OCI-LY7 (cell line): ENCODE data around the gene PHAX. TPM values are rescaled to one million over a fixed set of nuclear protein-coding genes. Genes with fewer than 3 reads are reported as not detected.

Experiments
- BruUV-seq: library from RNA; stranded (reverse); fragments of 400-500 nt; replicated peaks from 2 replicates; lab custom pipeline; 2021; lab: Mats Ljungman, UMichigan
- CTCF ChIA-PET: fragments of 300-600 bp; sonication (Branson Sonifier 250); formaldehyde crosslinking; loops from one replicate; lab custom pipeline; 2022; ENCODE audit warnings: antibody characterized with exemption; ENCODE audit not compliant: unreplicated experiment; lab: Charles Lee
- POLR2A ChIA-PET: fragments of 300-600 bp; sonication (Branson Sonifier 250); formaldehyde crosslinking; loops from one replicate; lab custom pipeline; 2022; ENCODE audit warnings: antibody characterized with exemption; lab: Charles Lee
- DNase-seq: peaks from one replicate; pipeline ENCODE4 v3.0.0-alpha.2; 2015; ENCODE audit warnings: low spot score
- H2AFZ ChIP-seq: fragments of 200-600 bp; sonication (generic), shearing (Covaris generic); 2 replicates; pipeline ENCODE4 v1.6.1; 2014; ENCODE audit warnings: mild to moderate bottlenecking, antibody characterized with exemption, low read length, moderate library complexity
- H3K27ac ChIP-seq: fragments of 200-600 bp; sonication (generic); 2 replicates; pipeline ENCODE4 v1.5.1; 2014; ENCODE audit warnings: mixed run types, low read depth, mild to moderate bottlenecking, moderate library complexity, low read length, inconsistent platforms; ENCODE audit not compliant: poor library complexity, severe bottlenecking
- H3K36me3 ChIP-seq: fragments of 200-600 bp; sonication (generic); 2 replicates; pipeline ENCODE4 v1.6.1; 2014; ENCODE audit warnings: mild to moderate bottlenecking, antibody characterized with exemption, low read length, moderate library complexity, mixed read lengths; ENCODE audit not compliant: insufficient read depth
- H3K4me1 ChIP-seq: fragments of 200-600 bp; sonication (generic); 2 replicates; pipeline ENCODE4 v1.5.1; 2014; ENCODE audit warnings: mild to moderate bottlenecking, low read length; ENCODE audit not compliant: insufficient read depth, poor library complexity, severe bottlenecking
- H3K4me2 ChIP-seq: fragments of 200-600 bp; sonication (generic); 2 replicates; pipeline ENCODE4 v1.6.1; 2014; ENCODE audit warnings: mild to moderate bottlenecking, low read length
- H3K4me3 ChIP-seq: fragments of 200-600 bp; sonication (generic); 2 replicates; pipeline ENCODE4 v1.5.1; 2014; ENCODE audit warnings: mild to moderate bottlenecking, low read depth, low read length; ENCODE audit not compliant: poor library complexity, severe bottlenecking
- H3K79me2 ChIP-seq: fragments of 200-600 bp; sonication (generic); 2 replicates; pipeline ENCODE4 v1.6.1; 2016; ENCODE audit warnings: low read depth, mild to moderate bottlenecking, low read length, moderate library complexity, mixed read lengths; ENCODE audit not compliant: insufficient read depth
- H3K9me2 ChIP-seq: fragments of 200-600 bp; sonication (generic); 2 replicates; pipeline ENCODE4 v1.6.1; 2016; ENCODE audit warnings: mild to moderate bottlenecking, low read length, mixed read lengths; ENCODE audit not compliant: insufficient read depth
- H3K9me3 ChIP-seq: fragments of 200-600 bp; sonication (generic); 2 replicates; pipeline ENCODE4 v1.6.1; 2014; ENCODE audit warnings: mild to moderate bottlenecking, mixed run types, low read length, mixed read lengths
- H4K20me1 ChIP-seq: fragments of 200-600 bp; sonication (generic); 2 replicates; pipeline ENCODE4 v1.6.1; 2014; ENCODE audit warnings: mild to moderate bottlenecking, antibody characterized with exemption, low read length, moderate library complexity, mixed read lengths; ENCODE audit not compliant: insufficient read depth
- CTCF ChIP-seq: fragments of 200-600 bp; sonication (generic); conservative IDR thresholded peaks from 2 replicates; pipeline ENCODE4 v1.5.1; 2014; ENCODE audit warnings: mild to moderate bottlenecking, antibody characterized with exemption, low read length, moderate library complexity, mixed read lengths
- EZH2phosphoT487 ChIP-seq: fragments of 200-600 bp; sonication (generic); IDR thresholded peaks from 2 replicates; pipeline ENCODE4 v1.6.1; 2018; ENCODE audit warnings: low read depth, borderline replicate concordance, mild to moderate bottlenecking, mixed run types, antibody characterized with exemption, low read length, moderate library complexity, mixed read lengths
- intact Hi-C: fragments of 100-400 bp; cut with micrococcal nuclease; formaldehyde crosslinking; loops from one replicate; pipeline ENCODE4 v1.10.0; 2022; ENCODE audit not compliant: unreplicated experiment
- total RNA-seq, 2 experiments: library from RNA; depleted of rRNA in 1 of 2; stranded (reverse); fragments of >200 nt in 1 of 2; shearing (Covaris generic) in 1 of 2; gene quantifications; 2 replicates each; pipeline ENCODE4 v1.2.3, GENCODE V29; 2014 to 2022

PHAX gene
- total RNA-seq, 2 experiments from 2014 or later = 73.8 to 128 TPM

- Histone ChIP-seq H3K9me2 (no peaks in the 10 kb centered on the region), H3K79me2 (no peaks in the 10 kb centered on the region), H2AFZ (no peak overlapping the region), H3K27ac (no peak overlapping the region), H4K20me1 (no peaks in the 10 kb centered on the region), H3K36me3 (no peaks in the 10 kb centered on the region), H3K4me2 (no peak overlapping the region), H3K9me3 (no peaks in the 10 kb centered on the region), H3K4me1 (no peaks in the 10 kb centered on the region), H3K4me3 (no peak overlapping the region)
- CTCF ChIA-PET = interaction anchor here (1.2 kb wide), 1 partner anchor 16 kb away, joined by 5 read pairs; no protein-coding TSS in a partner anchor
- POLR2A ChIA-PET = interaction anchor here (0.7 to 1.2 kb wide), 3 partner anchors 10 to 33 kb away, joined by 3 to 4 read pairs (median 3); no protein-coding TSS in a partner anchor
- no peak for TF ChIP-seq CTCF
- TF ChIP-seq EZH2phosphoT487 = no peak
- BruUV-seq = no TSS peak
- DNase-seq = no peak
- intact Hi-C loops = no loop called here
Observed at GRCh38 chr5:126579716-126580115, 21.0 kb upstream of the PHAX start.

- no peaks in the 10 kb centered on the region for H3K9me2 ChIP-seq
- no peaks in the 10 kb centered on the region for H3K4me1 ChIP-seq
- no peaks in the 10 kb centered on the region for H3K79me2 ChIP-seq
- H3K4me2 ChIP-seq = no peak overlapping the region
- no peak for TF ChIP-seq EZH2phosphoT487
- TF ChIP-seq CTCF = no peak
- H3K27ac ChIP-seq = no peak overlapping the region
- BruUV-seq = no TSS peak
- no peaks in the 10 kb centered on the region for H4K20me1 ChIP-seq
- H2AFZ ChIP-seq = no peak overlapping the region
- no peaks in the 10 kb centered on the region for H3K36me3 ChIP-seq
- DNase-seq = no peak
- no peaks in the 10 kb centered on the region for H3K9me3 ChIP-seq
- H3K4me3 ChIP-seq = no peak overlapping the region
- ChIA-PET POLR2A (interaction anchor here (0.6 kb wide), 1 partner anchor 35 kb away, joined by 3 read pairs; no protein-coding TSS in a partner anchor), CTCF (no interaction called here)
- intact Hi-C loops = no loop called here
Observed at GRCh38 chr5:126583761-126584160, 17.0 kb upstream of the PHAX start.

GRCh38 chr5:126587551-126588390, 13.0 kb upstream of the PHAX start:
- Histone ChIP-seq H3K9me3 (no peaks in the 10 kb centered on the region), H3K79me2 (no peaks in the 10 kb centered on the region), H4K20me1 (no peaks in the 10 kb centered on the region), H3K27ac (no peak overlapping the region), H3K4me2 (no peak overlapping the region), H3K9me2 (no peaks in the 10 kb centered on the region), H3K4me1 (no peaks in the 10 kb centered on the region), H3K36me3 (no peaks in the 10 kb centered on the region), H2AFZ (no peak overlapping the region), H3K4me3 (no peak overlapping the region)
- TF ChIP-seq EZH2phosphoT487 = no peak
- TF ChIP-seq CTCF = no peak
- intact Hi-C loops = no loop called here
- ChIA-PET CTCF (no interaction called here), POLR2A (interaction anchor here (0.5 to 0.7 kb wide), 2 partner anchors 11 to 12 kb away, joined by 3 read pairs; no protein-coding TSS in a partner anchor)
- BruUV-seq = no TSS peak
- no peak for DNase-seq
